Measurements from ENCODE around the gene SUGP1. TPM values are rescaled to one million over a fixed set of nuclear protein-coding genes. Genes with fewer than 3 reads are reported as not detected.

Gene SUGP1
- total RNA-seq, 2 donors from 2014 or later, result 13.5 to 16.3 TPM

- ATAC-seq, result no peak
- no peaks in the 10 kb centered on the region for H3K9me3 ChIP-seq
- intact Hi-C loops (cut with DNase I), result no loop called here
- no peaks in the 10 kb centered on the region for H3K4me1 ChIP-seq
- H3K36me3 ChIP-seq (replicated peaks in 1 of 2; ENCODE audit: insufficient read depth in 1 of 2, low read depth in 2 of 2), result no peaks in the 10 kb centered on the region
- no peak for DNase-seq
- H3K27me3 ChIP-seq, result no peaks in the 10 kb centered on the region
- no peak overlapping the region for H3K27ac ChIP-seq
- no peak overlapping the region for H3K4me3 ChIP-seq
- TF ChIP-seq, protein P1, sequence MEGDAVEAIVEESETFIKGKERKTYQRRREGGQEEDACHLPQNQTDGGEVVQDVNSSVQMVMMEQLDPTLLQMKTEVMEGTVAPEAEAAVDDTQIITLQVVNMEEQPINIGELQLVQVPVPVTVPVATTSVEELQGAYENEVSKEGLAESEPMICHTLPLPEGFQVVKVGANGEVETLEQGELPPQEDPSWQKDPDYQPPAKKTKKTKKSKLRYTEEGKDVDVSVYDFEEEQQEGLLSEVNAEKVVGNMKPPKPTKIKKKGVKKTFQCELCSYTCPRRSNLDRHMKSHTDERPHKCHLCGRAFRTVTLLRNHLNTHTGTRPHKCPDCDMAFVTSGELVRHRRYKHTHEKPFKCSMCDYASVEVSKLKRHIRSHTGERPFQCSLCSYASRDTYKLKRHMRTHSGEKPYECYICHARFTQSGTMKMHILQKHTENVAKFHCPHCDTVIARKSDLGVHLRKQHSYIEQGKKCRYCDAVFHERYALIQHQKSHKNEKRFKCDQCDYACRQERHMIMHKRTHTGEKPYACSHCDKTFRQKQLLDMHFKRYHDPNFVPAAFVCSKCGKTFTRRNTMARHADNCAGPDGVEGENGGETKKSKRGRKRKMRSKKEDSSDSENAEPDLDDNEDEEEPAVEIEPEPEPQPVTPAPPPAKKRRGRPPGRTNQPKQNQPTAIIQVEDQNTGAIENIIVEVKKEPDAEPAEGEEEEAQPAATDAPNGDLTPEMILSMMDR (IDR thresholded peaks at IDR 0.05), result no peak
- no peak for TF ChIP-seq POLR2A (IDR thresholded peaks at IDR 0.05)
- WGBS, 2 donors, result 95 to 97% methylated on average over 3 of the region's 3 CpGs
Observed at GRCh38 chr19:19267305-19267704, 53.0 kb downstream of the SUGP1 start.

GRCh38 chr19:19263886-19264487, 56.3 kb downstream of the SUGP1 start:
- ATAC-seq (no peak), DNase-seq (no peak)
- Histone ChIP-seq H3K27ac (no peak overlapping the region), H3K27me3 (peaks cover 0 to 3% of the 10 kb centered on the region in 2 donors), H3K36me3 (replicated peaks in 1 of 2; ENCODE audit: insufficient read depth in 1 of 2, low read depth in 2 of 2) (no peaks in the 10 kb centered on the region), H3K4me3 (no peak overlapping the region), H3K9me3 (no peaks in the 10 kb centered on the region), H3K4me1 (no peaks in the 10 kb centered on the region)
- WGBS, 2 donors, result 68 to 70% methylated on average over 7 of the region's 7 CpGs
- intact Hi-C loops (cut with DNase I), result no loop called here
- no peak for TF ChIP-seq POLR2A (IDR thresholded peaks at IDR 0.05)

GRCh38 chr19:19262190-19263057, 57.9 kb downstream of the SUGP1 start:
- H3K27ac ChIP-seq, result no peak overlapping the region
- H3K9me3 ChIP-seq, result no peaks in the 10 kb centered on the region
- DNase-seq, result no peak
- intact Hi-C loops (cut with DNase I), result no loop called here
- 10 to 13% methylated on average over 29 to 31 of the region's 31 CpGs for WGBS, 2 donors
- ATAC-seq, result no peak
- peaks cover 0 to 3% of the 10 kb centered on the region in 2 donors for H3K27me3 ChIP-seq
- no peaks in the 10 kb centered on the region for H3K4me1 ChIP-seq
- TF ChIP-seq POLR2A (IDR thresholded peaks at IDR 0.05), result no peak
- TF ChIP-seq, protein P1 (IDR thresholded peaks at IDR 0.05), result no peak
- H3K36me3 ChIP-seq (replicated peaks in 1 of 2; ENCODE audit: insufficient read depth in 1 of 2, low read depth in 2 of 2), result no peaks in the 10 kb centered on the region
- H3K4me3 ChIP-seq, result no peak overlapping the region

DNA sequence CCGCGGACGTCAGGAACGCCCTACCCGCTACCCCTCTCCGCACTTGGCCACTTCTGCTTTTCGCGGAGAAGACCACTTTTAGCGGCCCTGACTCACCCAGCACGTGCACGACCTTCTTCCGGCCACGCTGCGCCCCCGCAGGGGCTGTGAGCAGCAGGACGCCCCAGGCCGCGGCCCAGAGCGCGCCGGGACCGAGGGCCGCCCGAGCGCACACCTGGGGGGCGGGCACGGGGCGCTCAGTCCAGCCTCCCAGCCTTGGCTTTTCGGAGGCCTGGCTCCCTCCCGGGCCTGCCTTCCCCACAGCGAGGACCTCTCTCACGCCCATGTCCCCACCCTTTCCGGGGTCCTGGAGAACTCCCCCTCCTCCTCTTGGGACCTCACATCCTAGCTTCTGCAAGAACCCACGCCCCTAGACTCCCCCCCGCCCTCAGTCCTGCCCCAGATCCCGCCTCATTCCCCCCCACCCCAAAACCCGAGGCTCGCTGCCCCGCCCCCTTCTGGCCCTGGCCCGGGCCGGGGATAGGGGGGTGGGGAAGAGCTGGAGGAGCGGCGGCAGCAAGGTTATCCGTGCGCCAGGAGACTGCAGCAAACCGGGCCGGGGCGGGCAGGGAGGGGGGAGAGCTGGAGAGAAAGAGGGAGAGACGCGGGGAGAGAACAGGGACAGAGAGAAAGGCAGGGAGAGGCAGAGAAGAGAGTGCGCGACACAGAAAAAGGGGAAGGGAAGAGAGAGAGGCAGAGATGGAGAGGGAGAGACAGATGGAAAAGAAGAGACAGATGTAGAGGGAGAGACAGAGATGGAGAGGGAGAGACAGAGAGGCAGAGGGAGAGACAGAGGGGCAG, 58.7 kb downstream of the SUGP1 start:
- ATAC-seq (no peak), DNase-seq (no peak)
- Histone ChIP-seq H3K4me1 (no peaks in the 10 kb centered on the region), H3K27ac (no peak overlapping the region), H3K9me3 (no peaks in the 10 kb centered on the region), H3K27me3 (peaks cover 0 to 3% of the 10 kb centered on the region in 2 donors), H3K36me3 (replicated peaks in 1 of 2; ENCODE audit: insufficient read depth in 1 of 2, low read depth in 2 of 2) (no peaks in the 10 kb centered on the region), H3K4me3 (no peak overlapping the region)
- WGBS, 2 donors, result 2 to 4% methylated on average over 22 to 49 of the region's 52 CpGs
- intact Hi-C loops (cut with DNase I), result no loop called here
- TF ChIP-seq, protein P1 (IDR thresholded peaks at IDR 0.05), result no peak
- no peak for TF ChIP-seq POLR2A (IDR thresholded peaks at IDR 0.05)

Data from body of pancreas (tissue), 4 donors.